Sigmoid colon (tissue), 3 donors: ENCODE measurements around the gene NLGN1.

Experiments used
- CTCF ChIP-seq, 4 experiments: fragments of 450-650 bp in 3 of 4; fragments of 200-600 bp in 1 of 4; IDR thresholded peaks; one replicate each; pipeline ENCODE4 v1.5.1; 2016 to 2019; ENCODE audit warnings: antibody characterized with exemption in 4 of 4, mild to moderate bottlenecking in 3 of 4, moderate library complexity in 2 of 4
- POLR2A ChIP-seq, 2 donors: fragments of 450-650 bp; IDR thresholded peaks; one replicate each; pipeline ENCODE4 v1.6.1; 2016; ENCODE audit warnings: antibody characterized with exemption in 2 of 2, mild to moderate bottlenecking in 2 of 2, moderate library complexity in 2 of 2

DNA sequence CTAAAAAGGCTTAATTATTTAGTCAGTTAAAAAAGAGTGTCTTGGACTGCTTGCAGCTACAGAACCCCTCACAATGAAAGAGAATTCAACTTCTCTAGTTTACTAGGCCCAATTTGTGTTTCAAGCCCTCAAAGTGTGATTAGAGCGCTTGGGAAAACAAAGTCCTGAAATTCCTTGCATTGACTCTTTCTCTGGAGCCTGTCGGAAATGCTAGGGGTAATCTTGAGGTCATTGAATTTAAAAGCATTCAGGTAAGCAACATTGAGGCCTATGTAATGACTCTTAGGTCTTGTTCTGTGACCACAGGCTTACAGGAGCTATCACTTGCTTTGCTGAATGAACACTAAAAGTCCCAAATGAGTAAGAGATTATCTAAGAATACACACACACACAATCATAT, 186.0 kb downstream of the NLGN1 start:
- TF ChIP-seq CTCF (IDR thresholded peaks at IDR 0.05) = no peak
- TF ChIP-seq POLR2A (IDR thresholded peaks at IDR 0.05) = no peak
